Karpas-422 (cell line): ENCODE results near the gene CELSR1. TPM values are rescaled to one million over a fixed set of nuclear protein-coding genes. Genes with fewer than 3 reads are reported as not detected.

Experiments
- DNase-seq: peaks from one replicate; pipeline ENCODE4 v3.0.0-alpha.2; 2015
- H2AFZ ChIP-seq: fragments of 200-600 bp; sonication (generic); 2 replicates; pipeline ENCODE4 v1.6.1; 2014; ENCODE audit warnings: antibody characterized with exemption, low read length, mixed read lengths
- H3K27ac ChIP-seq: fragments of 200-600 bp; sonication (generic); 2 replicates; pipeline ENCODE4 v1.5.1; 2014; ENCODE audit warnings: mild to moderate bottlenecking, low read length, moderate library complexity
- H3K27me3 ChIP-seq: fragments of 200-600 bp; sonication (generic); 2 replicates; pipeline ENCODE4 v1.6.1; 2014; ENCODE audit warnings: low read length, mixed read lengths
- H3K36me3 ChIP-seq: fragments of 200-600 bp; sonication (generic); 2 replicates; pipeline ENCODE4 v1.6.1; 2014; ENCODE audit warnings: low read length, mixed read lengths; ENCODE audit not compliant: insufficient read depth
- H3K4me1 ChIP-seq: fragments of 200-600 bp; sonication (generic); 2 replicates; pipeline ENCODE4 v1.6.1; 2014; ENCODE audit warnings: mild to moderate bottlenecking, low read length, mixed read lengths
- H3K4me2 ChIP-seq: fragments of 200-600 bp; sonication (generic); 2 replicates; pipeline ENCODE4 v1.6.1; 2014; ENCODE audit warnings: low read length, low read depth, mild to moderate bottlenecking; ENCODE audit not compliant: poor library complexity, severe bottlenecking
- H3K4me3 ChIP-seq: fragments of 200-600 bp; sonication (generic); 2 replicates; pipeline ENCODE4 v1.5.1; 2014; ENCODE audit warnings: mild to moderate bottlenecking, antibody characterized with exemption, low read length, mixed read lengths
- H3K79me2 ChIP-seq: fragments of 200-600 bp; sonication (generic); 2 replicates; pipeline ENCODE4 v1.6.1; 2014; ENCODE audit warnings: mild to moderate bottlenecking, low read length, mixed read lengths
- H3K9ac ChIP-seq: fragments of 200-600 bp; sonication (generic); 2 replicates; pipeline ENCODE4 v1.6.0; 2014; ENCODE audit warnings: low read length
- H3K9me2 ChIP-seq: fragments of 200-600 bp; sonication (generic), shearing (Covaris generic); replicated peaks from 2 replicates; pipeline ENCODE4 v1.6.0; 2014; ENCODE audit warnings: mild to moderate bottlenecking, low read length, moderate library complexity; ENCODE audit not compliant: insufficient read depth
- H3K9me3 ChIP-seq: fragments of 300-700, 200-600 bp; sonication (generic); 2 replicates; pipeline ENCODE4 v1.6.1; 2014; ENCODE audit warnings: low read length, mixed read lengths
- H4K20me1 ChIP-seq: fragments of 200-600 bp; sonication (generic); 2 replicates; pipeline ENCODE4 v1.6.1; 2014; ENCODE audit warnings: mild to moderate bottlenecking, antibody characterized with exemption, low read length, low read depth; ENCODE audit not compliant: insufficient read depth
- total RNA-seq: library from RNA; depleted of rRNA; stranded (reverse); fragments of >200 nt; shearing (Covaris generic); gene quantifications from 2 replicates; pipeline ENCODE4 v1.2.3, GENCODE V29; 2014; ENCODE audit warnings: low replicate concordance

CELSR1 gene
- total RNA-seq, 1 experiment from 2014 or later = 0.11 TPM

- Histone ChIP-seq H3K27me3 (no peaks in the 10 kb centered on the region), H2AFZ (no peak overlapping the region), H3K4me1 (no peaks in the 10 kb centered on the region), H3K36me3 (no peaks in the 10 kb centered on the region), H3K9me2 (no peaks in the 10 kb centered on the region), H3K4me3 (no peak overlapping the region), H3K9ac (no peak overlapping the region), H3K4me2 (no peak overlapping the region), H3K79me2 (no peaks in the 10 kb centered on the region), H4K20me1 (no peaks in the 10 kb centered on the region), H3K27ac (no peak overlapping the region), H3K9me3 (no peaks in the 10 kb centered on the region)
- DNase-seq = no peak
These were observed 120.4 kb downstream of the CELSR1 start for GRCh38 chr22:46416891-46417580.

DNA sequence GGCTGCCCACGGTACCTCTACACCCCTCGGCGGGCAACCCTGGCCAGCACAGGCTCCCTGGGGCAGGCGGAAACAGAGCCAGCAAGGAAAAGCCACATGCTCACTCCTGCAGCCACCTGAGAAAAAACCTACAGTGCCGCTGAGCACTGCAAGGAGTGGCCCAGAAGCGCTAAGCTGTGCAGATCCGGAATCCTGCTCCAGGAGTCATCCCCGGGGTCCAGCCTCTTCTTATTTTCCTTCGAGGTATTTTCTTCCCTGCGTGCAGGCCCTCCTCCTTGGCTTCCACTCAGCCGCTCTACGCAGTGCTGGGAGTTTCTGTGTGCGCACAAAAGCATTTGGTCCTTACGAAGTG is 120.9 kb downstream of the CELSR1 start:
- Histone ChIP-seq H4K20me1 (no peaks in the 10 kb centered on the region), H3K9me3 (no peaks in the 10 kb centered on the region), H3K27me3 (no peaks in the 10 kb centered on the region), H2AFZ (no peak overlapping the region), H3K27ac (no peak overlapping the region), H3K4me1 (no peaks in the 10 kb centered on the region), H3K9me2 (no peaks in the 10 kb centered on the region), H3K4me3 (no peak overlapping the region), H3K36me3 (no peaks in the 10 kb centered on the region), H3K9ac (no peak overlapping the region), H3K4me2 (no peak overlapping the region), H3K79me2 (no peaks in the 10 kb centered on the region)
- DNase-seq = no peak

DNA sequence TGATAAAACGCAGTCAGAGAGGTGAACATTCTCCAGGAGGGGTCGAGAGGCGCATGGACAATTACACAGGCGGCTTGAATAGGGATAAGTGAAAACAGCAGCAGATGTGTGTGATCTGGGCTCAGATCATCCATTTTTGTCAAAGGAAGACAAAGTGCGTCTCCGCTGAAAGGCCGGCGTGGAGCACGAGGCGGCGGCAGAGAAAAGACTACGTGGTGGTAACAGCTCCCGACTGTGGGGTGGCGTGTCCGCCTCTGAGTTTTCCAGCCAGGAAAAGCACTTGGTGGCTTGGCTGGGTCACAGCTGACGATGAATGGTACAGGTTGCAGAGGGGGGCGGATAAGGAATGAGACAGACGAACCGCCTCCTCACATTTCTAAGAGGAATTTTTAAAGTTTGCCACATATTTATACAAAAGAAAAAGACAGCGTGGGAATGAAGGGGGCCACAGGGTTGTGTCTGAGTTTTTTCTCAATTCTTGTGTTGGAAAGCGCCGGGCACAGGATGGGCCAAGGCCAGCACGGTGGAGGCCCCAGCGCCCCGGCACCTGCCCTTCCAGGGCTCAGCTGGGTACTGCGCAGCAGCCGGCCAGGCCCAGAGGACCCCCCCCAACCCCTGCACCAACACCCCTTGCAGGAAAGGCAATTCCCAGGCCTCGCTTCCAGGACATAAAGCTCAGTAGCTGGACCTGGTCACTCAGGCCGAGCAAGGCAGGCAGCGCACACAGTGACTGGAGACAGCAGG is 121.5 kb downstream of the CELSR1 start:
- Histone ChIP-seq H3K27me3 (no peaks in the 10 kb centered on the region), H3K9ac (no peak overlapping the region), H3K36me3 (no peaks in the 10 kb centered on the region), H3K9me3 (no peaks in the 10 kb centered on the region), H4K20me1 (no peaks in the 10 kb centered on the region), H2AFZ (no peak overlapping the region), H3K4me2 (no peak overlapping the region), H3K27ac (no peak overlapping the region), H3K4me3 (no peak overlapping the region), H3K9me2 (no peaks in the 10 kb centered on the region), H3K4me1 (no peaks in the 10 kb centered on the region), H3K79me2 (no peaks in the 10 kb centered on the region)
- no peak for DNase-seq

GRCh38 chr22:46414704-46415103 is 122.7 kb downstream of the CELSR1 start:
- H2AFZ ChIP-seq = no peak overlapping the region
- H3K9me2 ChIP-seq = no peaks in the 10 kb centered on the region
- no peak overlapping the region for H3K9ac ChIP-seq
- no peaks in the 10 kb centered on the region for H3K79me2 ChIP-seq
- no peak overlapping the region for H3K4me2 ChIP-seq
- H3K27ac ChIP-seq = no peak overlapping the region
- no peaks in the 10 kb centered on the region for H3K9me3 ChIP-seq
- DNase-seq = no peak
- no peak overlapping the region for H3K4me3 ChIP-seq
- no peaks in the 10 kb centered on the region for H3K27me3 ChIP-seq
- no peaks in the 10 kb centered on the region for H4K20me1 ChIP-seq
- no peaks in the 10 kb centered on the region for H3K4me1 ChIP-seq
- no peaks in the 10 kb centered on the region for H3K36me3 ChIP-seq

- no peaks in the 10 kb centered on the region for H3K9me3 ChIP-seq
- no peaks in the 10 kb centered on the region for H3K27me3 ChIP-seq
- no peaks in the 10 kb centered on the region for H3K36me3 ChIP-seq
- H3K4me3 ChIP-seq = no peak overlapping the region
- H4K20me1 ChIP-seq = no peaks in the 10 kb centered on the region
- H3K27ac ChIP-seq = no peak overlapping the region
- no peak overlapping the region for H2AFZ ChIP-seq
- H3K4me1 ChIP-seq = no peaks in the 10 kb centered on the region
- H3K4me2 ChIP-seq = no peak overlapping the region
- no peak for DNase-seq
- no peak overlapping the region for H3K9ac ChIP-seq
- H3K9me2 ChIP-seq = no peaks in the 10 kb centered on the region
- no peaks in the 10 kb centered on the region for H3K79me2 ChIP-seq
These were observed 123.6 kb downstream of the CELSR1 start for GRCh38 chr22:46413725-46414379.

GRCh38 chr22:46411347-46411746 is 126.1 kb downstream of the CELSR1 start:
- H3K27ac ChIP-seq = no peak overlapping the region

DNA sequence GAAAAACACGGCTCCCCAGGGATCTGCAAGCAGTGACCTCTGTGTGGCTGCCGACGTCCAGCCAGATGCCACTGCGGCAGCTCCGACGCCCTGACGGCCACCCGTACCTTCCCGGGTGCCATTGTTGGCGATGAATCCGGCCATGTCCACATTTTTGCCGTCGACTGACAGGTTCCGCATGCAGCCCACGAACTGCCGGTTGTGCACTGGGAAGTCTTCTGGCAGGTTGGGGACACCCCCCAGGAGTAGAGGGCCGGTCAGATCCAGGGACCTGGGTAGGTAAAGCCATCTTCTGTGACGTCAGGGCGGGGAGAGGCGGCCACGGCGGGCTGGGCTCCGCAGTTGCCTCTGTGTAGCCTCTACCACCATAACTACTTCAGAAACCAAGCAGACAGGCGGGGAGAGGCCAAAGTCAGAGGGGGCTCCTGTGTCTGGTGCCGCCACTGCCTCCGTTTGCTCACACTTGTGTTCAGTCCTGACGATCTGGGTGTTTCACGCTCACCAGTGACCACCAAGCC is 127.1 kb downstream of the CELSR1 start:
- Histone ChIP-seq H3K4me3 (no peak overlapping the region), H3K27me3 (no peaks in the 10 kb centered on the region), H3K4me2 (no peak overlapping the region), H3K9ac (no peak overlapping the region), H3K36me3 (no peaks in the 10 kb centered on the region), H2AFZ (no peak overlapping the region), H3K9me3 (no peaks in the 10 kb centered on the region), H3K9me2 (no peaks in the 10 kb centered on the region), H4K20me1 (no peaks in the 10 kb centered on the region), H3K79me2 (no peaks in the 10 kb centered on the region), H3K4me1 (no peaks in the 10 kb centered on the region), H3K27ac (no peak overlapping the region)
- no peak for DNase-seq

More at GRCh38 chr22:46411347-46411746, 126.1 kb downstream of the CELSR1 start:
- Histone ChIP-seq H3K9me2 (no peaks in the 10 kb centered on the region), H3K4me2 (no peak overlapping the region), H3K36me3 (no peaks in the 10 kb centered on the region), H2AFZ (no peak overlapping the region), H3K9ac (no peak overlapping the region), H3K79me2 (no peaks in the 10 kb centered on the region), H4K20me1 (no peaks in the 10 kb centered on the region), H3K4me1 (no peaks in the 10 kb centered on the region), H3K4me3 (no peak overlapping the region), H3K27me3 (no peaks in the 10 kb centered on the region), H3K9me3 (no peaks in the 10 kb centered on the region)
- DNase-seq = no peak

DNA sequence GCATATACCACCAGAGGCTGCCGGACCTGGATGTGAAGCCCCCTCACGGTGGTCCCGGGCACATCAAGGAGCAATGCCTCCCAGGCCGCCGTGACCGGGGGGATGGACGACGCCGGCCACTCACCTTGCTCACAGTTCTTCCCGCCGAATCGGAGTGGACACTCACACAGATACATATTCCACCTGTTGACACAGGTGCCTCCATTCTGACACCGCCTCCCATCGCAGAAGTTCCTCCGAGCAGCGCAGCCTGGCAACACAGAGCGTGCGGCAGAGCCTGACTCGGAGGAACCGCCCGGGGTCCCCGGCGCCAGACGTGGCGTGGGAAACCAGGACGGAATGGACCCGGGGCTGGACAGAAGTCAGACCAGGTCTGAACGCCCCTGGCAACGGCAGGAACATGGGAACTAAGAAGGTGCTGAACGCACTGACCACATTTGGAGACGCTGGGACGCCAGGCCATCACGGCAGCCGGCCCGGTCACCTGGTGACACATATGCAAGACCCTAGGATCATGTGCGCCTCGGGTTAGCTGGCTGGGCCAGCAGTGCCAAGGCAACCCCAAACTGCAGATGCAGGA is 127.7 kb downstream of the CELSR1 start:
- Histone ChIP-seq H3K4me3 (no peak overlapping the region), H3K36me3 (no peaks in the 10 kb centered on the region), H3K79me2 (no peaks in the 10 kb centered on the region), H3K27ac (no peak overlapping the region), H3K9me2 (no peaks in the 10 kb centered on the region), H4K20me1 (no peaks in the 10 kb centered on the region), H3K4me2 (no peak overlapping the region), H3K27me3 (no peaks in the 10 kb centered on the region), H3K4me1 (no peaks in the 10 kb centered on the region), H2AFZ (no peak overlapping the region), H3K9me3 (no peaks in the 10 kb centered on the region), H3K9ac (no peak overlapping the region)
- no peak for DNase-seq
